Measurements from ENCODE around the gene AZIN2. TPM values are rescaled to one million over a fixed set of nuclear protein-coding genes. Genes with fewer than 3 reads are reported as not detected.
"Not testable (repeated sequence)": the region's sequence is repeated elsewhere in the genome, so short reads cannot be mapped to it uniquely, and the experiment has no call there.

The AZIN2 gene
- total and polyA plus RNA-seq, 2 donors: 3.1 to 9.6 TPM

GRCh38 chr1:33119532-33120217, 38.7 kb downstream of the AZIN2 start:
- Histone ChIP-seq H3K27ac (ENCODE audit: low read depth) (no peak overlapping the region), H3K4me3 (ENCODE audit: low read depth, low read length) (no peak overlapping the region), H3K36me3 (ENCODE audit: insufficient read depth) (no peaks in the 10 kb centered on the region), H3K4me1 (ENCODE audit: insufficient read depth) (no peaks in the 10 kb centered on the region)
- 48% methylated on average over 16 of the region's 16 CpGs for WGBS
- no peak for DNase-seq (ENCODE audit: extremely low spot score)

GRCh38 chr1:33120436-33121231, 39.7 kb downstream of the AZIN2 start:
- Histone ChIP-seq H3K27ac (ENCODE audit: low read depth) (no peak overlapping the region), H3K36me3 (ENCODE audit: insufficient read depth) (no peaks in the 10 kb centered on the region), H3K4me3 (ENCODE audit: low read depth, low read length) (no peak overlapping the region), H3K4me1 (ENCODE audit: insufficient read depth) (no peaks in the 10 kb centered on the region)
- DNase-seq (ENCODE audit: extremely low spot score): no peak
- WGBS: 80% methylated on average over 8 of the region's 8 CpGs

- no peak overlapping the region for H3K27ac ChIP-seq (ENCODE audit: low read depth)
- H3K4me1 ChIP-seq (ENCODE audit: insufficient read depth): no peaks in the 10 kb centered on the region
- 86% methylated on average over 5 of the region's 5 CpGs for WGBS
- no peaks in the 10 kb centered on the region for H3K36me3 ChIP-seq (ENCODE audit: insufficient read depth)
- H3K4me3 ChIP-seq (ENCODE audit: low read depth, low read length): no peak overlapping the region
- no peak for DNase-seq (ENCODE audit: extremely low spot score)
Observed at GRCh38 chr1:33121728-33122127, 40.8 kb downstream of the AZIN2 start.

GRCh38 chr1:33122483-33123178, 41.7 kb downstream of the AZIN2 start:
- no peaks in the 10 kb centered on the region for H3K36me3 ChIP-seq (ENCODE audit: insufficient read depth)
- H3K4me3 ChIP-seq (ENCODE audit: low read depth, low read length): no peak overlapping the region
- WGBS: 70% methylated on average over 7 of the region's 7 CpGs
- no peak overlapping the region for H3K27ac ChIP-seq (ENCODE audit: low read depth)
- DNase-seq (ENCODE audit: extremely low spot score): no peak
- no peaks in the 10 kb centered on the region for H3K4me1 ChIP-seq (ENCODE audit: insufficient read depth)

- WGBS: 52% methylated on average over 3 of the region's 3 CpGs
- Histone ChIP-seq H3K36me3 (ENCODE audit: insufficient read depth) (no peaks in the 10 kb centered on the region), H3K27ac (ENCODE audit: low read depth) (no peak overlapping the region), H3K4me1 (ENCODE audit: insufficient read depth) (no peaks in the 10 kb centered on the region), H3K4me3 (ENCODE audit: low read depth, low read length) (no peak overlapping the region)
- no peak for DNase-seq (ENCODE audit: extremely low spot score)
Observed at GRCh38 chr1:33123266-33123665, 42.3 kb downstream of the AZIN2 start.

GRCh38 chr1:33124647-33125046, 43.7 kb downstream of the AZIN2 start:
- WGBS: 91% methylated on average over 4 of the region's 4 CpGs
- not testable (repeated sequence) for H3K36me3 ChIP-seq (ENCODE audit: insufficient read depth); H3K27ac ChIP-seq (ENCODE audit: low read depth); DNase-seq (ENCODE audit: extremely low spot score); H3K4me1 ChIP-seq (ENCODE audit: insufficient read depth); H3K4me3 ChIP-seq (ENCODE audit: low read depth, low read length)

- DNase-seq (ENCODE audit: extremely low spot score): no peak
- no peaks in the 10 kb centered on the region for H3K4me1 ChIP-seq (ENCODE audit: insufficient read depth)
- 28% methylated on average over 9 of the region's 9 CpGs for WGBS
- H3K4me3 ChIP-seq (ENCODE audit: low read depth, low read length): peak overlapping the region; percentile 52
- peak overlapping the region; percentile 61 for H3K27ac ChIP-seq (ENCODE audit: low read depth)
- no peaks in the 10 kb centered on the region for H3K36me3 ChIP-seq (ENCODE audit: insufficient read depth)
Observed at GRCh38 chr1:33126411-33127000, 45.6 kb downstream of the AZIN2 start.

GRCh38 chr1:33127001-33127823, 46.3 kb downstream of the AZIN2 start:
- H3K27ac ChIP-seq (ENCODE audit: low read depth): peak overlapping the region; percentile 74
- H3K36me3 ChIP-seq (ENCODE audit: insufficient read depth): no peaks in the 10 kb centered on the region
- WGBS: 1% methylated on average over 44 of the region's 44 CpGs
- H3K4me3 ChIP-seq (ENCODE audit: low read depth, low read length): peak overlapping the region; percentile 52
- peak; percentile 98 for DNase-seq (ENCODE audit: extremely low spot score)
- H3K4me1 ChIP-seq (ENCODE audit: insufficient read depth): no peaks in the 10 kb centered on the region

- Histone ChIP-seq H3K4me1 (ENCODE audit: insufficient read depth) (no peaks in the 10 kb centered on the region), H3K4me3 (ENCODE audit: low read depth, low read length) (no peak overlapping the region), H3K36me3 (ENCODE audit: insufficient read depth) (no peaks in the 10 kb centered on the region), H3K27ac (ENCODE audit: low read depth) (no peak overlapping the region)
- DNase-seq (ENCODE audit: extremely low spot score): no peak
- 75% methylated on average over 4 of the region's 4 CpGs for WGBS
Observed at GRCh38 chr1:33128781-33129180, 47.8 kb downstream of the AZIN2 start.

GRCh38 chr1:33130297-33130696, 49.3 kb downstream of the AZIN2 start:
- no peaks in the 10 kb centered on the region for H3K36me3 ChIP-seq (ENCODE audit: insufficient read depth)
- H3K4me3 ChIP-seq (ENCODE audit: low read depth, low read length): no peak overlapping the region
- H3K27ac ChIP-seq (ENCODE audit: low read depth): no peak overlapping the region
- 71% methylated on average over 4 of the region's 4 CpGs for WGBS
- DNase-seq (ENCODE audit: extremely low spot score): no peak
- no peaks in the 10 kb centered on the region for H3K4me1 ChIP-seq (ENCODE audit: insufficient read depth)

GRCh38 chr1:33131191-33131590, 50.2 kb downstream of the AZIN2 start:
- no peak for DNase-seq (ENCODE audit: extremely low spot score)
- Histone ChIP-seq H3K4me3 (ENCODE audit: low read depth, low read length) (no peak overlapping the region), H3K4me1 (ENCODE audit: insufficient read depth) (no peaks in the 10 kb centered on the region), H3K36me3 (ENCODE audit: insufficient read depth) (no peaks in the 10 kb centered on the region), H3K27ac (ENCODE audit: low read depth) (no peak overlapping the region)
- 76% methylated on average over 2 of the region's 2 CpGs for WGBS

- Histone ChIP-seq H3K27ac (ENCODE audit: low read depth) (no peak overlapping the region), H3K36me3 (ENCODE audit: insufficient read depth) (no peaks in the 10 kb centered on the region), H3K4me3 (ENCODE audit: low read depth, low read length) (no peak overlapping the region), H3K4me1 (ENCODE audit: insufficient read depth) (no peaks in the 10 kb centered on the region)
- DNase-seq (ENCODE audit: extremely low spot score): no peak
- 96% methylated on average over 2 of the region's 2 CpGs for WGBS
Observed at GRCh38 chr1:33132549-33132948, 51.6 kb downstream of the AZIN2 start.
